ENCODE measurements around the gene MGAT4A. TPM values are rescaled to one million over a fixed set of nuclear protein-coding genes. Genes with fewer than 3 reads are reported as not detected.

MGAT4A gene
- total and polyA plus RNA-seq, 2 of the 13 experiments (the other 11 are each of a cell fraction or from before 2014, with no cell fraction given) = 47.2 to 90.9 TPM

- TF ChIP-seq CSRNP1 (CRISPR knock-in tag; IDR thresholded peaks at IDR 0.05) (no peak), PATZ1 (CRISPR knock-in tag; IDR thresholded peaks at IDR 0.05) (peak; percentile 66), DR1 (CRISPR knock-in tag; IDR thresholded peaks at IDR 0.05) (no peak), ZNF563 (CRISPR knock-in tag; IDR thresholded peaks at IDR 0.05) (peak; percentile 74; the same call in 1 of the 2 replicates), MTA1 (CRISPR knock-in tag; IDR thresholded peaks at IDR 0.05; ENCODE audit: borderline replicate concordance) (peak; percentile 99; the same call in 1 of the 2 replicates), NFE2L1 (CRISPR knock-in tag; IDR thresholded peaks at IDR 0.05; ENCODE audit: borderline replicate concordance) (peak; percentile 85; the same call in 1 of the 2 replicates), CENPBD1 (CRISPR knock-in tag; IDR thresholded peaks at IDR 0.05; ENCODE audit: borderline replicate concordance, low read depth) (no peak), WIZ (CRISPR knock-in tag; IDR thresholded peaks at IDR 0.05) (peak; percentile 63; the same call in 1 of the 2 replicates), SRF (IDR thresholded peaks at IDR 0.05; ENCODE audit: low read depth, low read length) (peak; percentile 24; the same call in 1 of the 2 replicates), ZNF362 (CRISPR knock-in tag; IDR thresholded peaks at IDR 0.05; ENCODE audit: borderline replicate concordance) (peak; percentile 74; the same call in 1 of the 2 replicates), IKZF1 (IDR thresholded peaks at IDR 0.05) (no peak), ZNF460 (CRISPR knock-in tag; IDR thresholded peaks at IDR 0.05; ENCODE audit: borderline replicate concordance) (no peak; the same call in 1 of the 2 replicates), RBAK (CRISPR knock-in tag; IDR thresholded peaks at IDR 0.05) (peak; percentile 80), ZNF788 (CRISPR knock-in tag; IDR thresholded peaks at IDR 0.05; ENCODE audit: borderline replicate concordance) (peak; percentile 96; the same call in 1 of the 2 replicates), ZNF549 (CRISPR knock-in tag; IDR thresholded peaks at IDR 0.05) (peak; percentile 86; the same call in 1 of the 2 replicates), ZNF205 (CRISPR knock-in tag; IDR thresholded peaks at IDR 0.05) (peak; percentile 90; the same call in 1 of the 2 replicates), ZFP62 (CRISPR knock-in tag; IDR thresholded peaks at IDR 0.05) (no peak), NONO (IDR thresholded peaks at IDR 0.05) (no peak), NONO (CRISPR knock-in tag; conservative IDR thresholded peaks at IDR 0.05) (peak; percentile 93), MIER3 (CRISPR knock-in tag; IDR thresholded peaks at IDR 0.05; ENCODE audit: borderline replicate concordance) (peak; percentile 55; the same call in 1 of the 2 replicates)
These were observed 28.7 kb downstream of the MGAT4A start (continued) for GRCh38 chr2:98702127-98702802.
